T-helper 1 cell treated with Interleukin-12 subunit alpha and Interleukin-12 subunit beta and Interleukin-4 antibody, amounts not matched to agents 30 ng/mL and 1 ng/mL, for 36 hours (primary cell): ENCODE results near the gene DHRS3. TPM values are rescaled to one million over a fixed set of nuclear protein-coding genes. Genes with fewer than 3 reads are reported as not detected.
"Not testable (repeated sequence)": the region's sequence is repeated elsewhere in the genome, so short reads cannot be mapped to it uniquely, and the experiment has no call there.

Experiments used
- intact Hi-C: fragments of 100-400 bp; cut with micrococcal nuclease; formaldehyde crosslinking; loops from one replicate; pipeline ENCODE4 v1.15.1; 2024
- total RNA-seq: library from RNA; stranded (reverse); gene quantifications from 2 replicates; pipeline ENCODE4 v1.2.3, GENCODE V29; 2022

The DHRS3 gene
- total RNA-seq = 79.5 and 87.0 TPM in 2 replicates

- intact Hi-C loops = loop anchor here (2.0 to 10.0 kb wide), 4 partner anchors 169 to 713 kb away; no protein-coding TSS in a partner anchor
These were observed at the start of gene DHRS3 for GRCh38 chr1:12617901-12618660. Gene DHRS3, minus strand, starts transcription at chr1:12618210. Its CDS starts 862 bp downstream, at chr1:12617348.

GRCh38 chr1:12666141-12666735 lies 48.2 kb upstream of the DHRS3 start:
- intact Hi-C loops = no loop called here

- intact Hi-C loops = no loop called here
These were observed 47.5 kb upstream of the DHRS3 start for GRCh38 chr1:12665511-12665910.

- intact Hi-C loops = no loop called here
These were observed 44.5 kb upstream of the DHRS3 start for GRCh38 chr1:12662556-12662955.

GRCh38 chr1:12661606-12662219 lies 43.7 kb upstream of the DHRS3 start:
- intact Hi-C loops = no loop called here

GRCh38 chr1:12658531-12659453 lies 40.8 kb upstream of the DHRS3 start:
- intact Hi-C loops = loop anchor here (1.0 to 2.0 kb wide), 5 partner anchors 38 to 534 kb away; partner anchors contain the start of gene VPS13D

GRCh38 chr1:12657885-12658512 lies 40.0 kb upstream of the DHRS3 start:
- intact Hi-C loops = loop anchor here (2.0 kb wide), 1 partner anchor 533 kb away; no protein-coding TSS in a partner anchor

- intact Hi-C loops = no loop called here
These were observed 39.3 kb upstream of the DHRS3 start for GRCh38 chr1:12657060-12657884.

- intact Hi-C loops = no loop called here
These were observed 38.6 kb upstream of the DHRS3 start for GRCh38 chr1:12656575-12656974.

- intact Hi-C loops = no loop called here
These were observed 36.6 kb upstream of the DHRS3 start for GRCh38 chr1:12654657-12655056.

- intact Hi-C loops = no loop called here
These were observed 36.1 kb upstream of the DHRS3 start for GRCh38 chr1:12654004-12654567.

- intact Hi-C loops = no loop called here
These were observed 32.0 kb upstream of the DHRS3 start for GRCh38 chr1:12649971-12650421.

- intact Hi-C loops = no loop called here
These were observed 30.7 kb upstream of the DHRS3 start for GRCh38 chr1:12648741-12649140.

- intact Hi-C loops = not testable (repeated sequence)
These were observed 27.4 kb upstream of the DHRS3 start for GRCh38 chr1:12645401-12645800.

- intact Hi-C loops = no loop called here
These were observed 26.8 kb upstream of the DHRS3 start for GRCh38 chr1:12644829-12645228.

GRCh38 chr1:12644237-12644636 lies 26.2 kb upstream of the DHRS3 start:
- intact Hi-C loops = no loop called here

GRCh38 chr1:12643785-12644184 lies 25.8 kb upstream of the DHRS3 start, which contains the start of gene AADACL4:
Gene AADACL4, plus strand, starts transcription at chr1:12644085. Its CDS starts 462 bp downstream, at chr1:12644547.
- intact Hi-C loops = no loop called here

GRCh38 chr1:12643079-12643478 lies 25.1 kb upstream of the DHRS3 start:
- intact Hi-C loops = no loop called here

GRCh38 chr1:12640958-12641272 lies 22.9 kb upstream of the DHRS3 start:
- intact Hi-C loops = no loop called here
